ENCODE results near the gene HM13. TPM values are rescaled to one million over a fixed set of nuclear protein-coding genes. Genes with fewer than 3 reads are reported as not detected.

HM13 gene
- total and polyA plus RNA-seq, 2 of the 13 experiments (the other 11 are each of a cell fraction or from before 2014, with no cell fraction given), result 118 to 243 TPM

DNA sequence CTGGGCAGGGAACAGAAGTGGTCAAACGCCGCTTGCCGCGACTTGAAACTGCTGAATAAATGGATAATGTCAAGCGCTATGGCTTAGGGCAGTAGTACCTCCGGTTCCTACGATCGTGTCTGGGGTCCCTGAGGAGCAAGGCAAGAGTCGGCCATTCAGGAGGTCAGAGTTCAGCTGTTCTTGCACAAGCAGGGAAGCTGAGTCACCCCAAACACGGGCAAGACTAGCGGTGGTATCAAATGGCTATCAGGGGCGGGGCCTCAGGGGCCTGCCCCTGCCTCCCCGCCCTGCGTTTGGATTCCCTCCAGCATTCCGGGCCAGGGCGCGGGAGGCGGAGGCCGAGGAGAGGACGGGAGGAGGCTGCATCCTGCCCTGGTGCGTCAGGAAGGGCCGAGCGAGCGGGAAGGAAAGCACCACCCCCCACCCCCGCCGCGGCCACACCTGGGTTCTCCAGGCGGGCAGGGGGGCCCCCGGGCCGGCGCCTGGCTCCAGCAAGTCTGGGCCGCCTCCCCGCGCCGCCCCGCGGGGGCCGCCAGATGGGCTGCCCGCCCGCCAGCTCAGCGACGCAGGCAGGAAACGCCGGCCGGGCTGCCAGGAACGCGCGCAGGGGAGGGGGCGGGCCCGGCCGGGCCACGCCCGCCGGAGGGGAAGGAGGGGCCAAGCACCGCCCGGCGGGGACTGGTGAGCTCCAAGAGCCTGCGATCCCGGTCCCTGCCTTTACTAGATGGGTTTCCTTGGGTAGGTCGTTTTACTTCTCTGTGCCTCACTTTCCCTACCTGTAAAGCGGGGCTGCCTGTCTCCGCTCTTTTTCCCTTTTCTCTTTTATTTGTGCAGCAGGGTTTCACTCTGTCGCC, 58.7 kb downstream of the HM13 start (continued):
- TF ChIP-seq, protein P1, sequence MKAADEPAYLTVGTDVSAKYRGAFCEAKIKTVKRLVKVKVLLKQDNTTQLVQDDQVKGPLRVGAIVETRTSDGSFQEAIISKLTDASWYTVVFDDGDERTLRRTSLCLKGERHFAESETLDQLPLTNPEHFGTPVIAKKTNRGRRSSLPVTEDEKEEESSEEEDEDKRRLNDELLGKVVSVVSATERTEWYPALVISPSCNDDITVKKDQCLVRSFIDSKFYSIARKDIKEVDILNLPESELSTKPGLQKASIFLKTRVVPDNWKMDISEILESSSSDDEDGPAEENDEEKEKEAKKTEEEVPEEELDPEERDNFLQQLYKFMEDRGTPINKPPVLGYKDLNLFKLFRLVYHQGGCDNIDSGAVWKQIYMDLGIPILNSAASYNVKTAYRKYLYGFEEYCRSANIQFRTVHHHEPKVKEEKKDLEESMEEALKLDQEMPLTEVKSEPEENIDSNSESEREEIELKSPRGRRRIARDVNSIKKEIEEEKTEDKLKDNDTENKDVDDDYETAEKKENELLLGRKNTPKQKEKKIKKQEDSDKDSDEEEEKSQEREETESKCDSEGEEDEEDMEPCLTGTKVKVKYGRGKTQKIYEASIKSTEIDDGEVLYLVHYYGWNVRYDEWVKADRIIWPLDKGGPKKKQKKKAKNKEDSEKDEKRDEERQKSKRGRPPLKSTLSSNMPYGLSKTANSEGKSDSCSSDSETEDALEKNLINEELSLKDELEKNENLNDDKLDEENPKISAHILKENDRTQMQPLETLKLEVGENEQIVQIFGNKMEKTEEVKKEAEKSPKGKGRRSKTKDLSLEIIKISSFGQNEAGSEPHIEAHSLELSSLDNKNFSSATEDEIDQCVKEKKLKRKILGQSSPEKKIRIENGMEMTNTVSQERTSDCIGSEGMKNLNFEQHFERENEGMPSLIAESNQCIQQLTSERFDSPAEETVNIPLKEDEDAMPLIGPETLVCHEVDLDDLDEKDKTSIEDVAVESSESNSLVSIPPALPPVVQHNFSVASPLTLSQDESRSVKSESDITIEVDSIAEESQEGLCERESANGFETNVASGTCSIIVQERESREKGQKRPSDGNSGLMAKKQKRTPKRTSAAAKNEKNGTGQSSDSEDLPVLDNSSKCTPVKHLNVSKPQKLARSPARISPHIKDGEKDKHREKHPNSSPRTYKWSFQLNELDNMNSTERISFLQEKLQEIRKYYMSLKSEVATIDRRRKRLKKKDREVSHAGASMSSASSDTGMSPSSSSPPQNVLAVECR (CRISPR knock-in tag; IDR thresholded peaks at IDR 0.05; ENCODE audit: borderline replicate concordance), result peak; percentile 93
- TF ChIP-seq SOX13 (IDR thresholded peaks at IDR 0.05) (peak; percentile 49; the same call in 1 of the 2 replicates), SOX13 (CRISPR knock-in tag; conservative IDR thresholded peaks at IDR 0.05 in 1 of 2, IDR thresholded peaks at IDR 0.05 in 1 of 2) (peak; percentile 86 to 98), ZNF737 (CRISPR knock-in tag; IDR thresholded peaks at IDR 0.05; ENCODE audit: borderline replicate concordance) (0 out of 2 replicates have a peak, but pooled peaks have one; percentile 72), SNAPC5 (CRISPR knock-in tag; IDR thresholded peaks at IDR 0.05; ENCODE audit: borderline replicate concordance) (no peak; the same call in none of the 2 replicates), ZNF646 (CRISPR knock-in tag; IDR thresholded peaks at IDR 0.05) (no peak), YEATS4 (CRISPR knock-in tag; IDR thresholded peaks at IDR 0.05; ENCODE audit: borderline replicate concordance) (peak; percentile 96), MED8 (CRISPR knock-in tag; IDR thresholded peaks at IDR 0.05; ENCODE audit: insufficient replicate concordance) (peak; percentile 90), NR2F6 (IDR thresholded peaks at IDR 0.05) (peak; percentile 99), NR2F6 (CRISPR knock-in tag; IDR thresholded peaks at IDR 0.05) (peak; percentile 100), ARNT2 (CRISPR knock-in tag; IDR thresholded peaks at IDR 0.05; ENCODE audit: low read depth) (no peak; the same call in 1 of the 2 replicates), ZNF292 (CRISPR knock-in tag; IDR thresholded peaks at IDR 0.05; ENCODE audit: borderline replicate concordance, low read depth) (peak; percentile 52; the same call in 1 of the 2 replicates), TMF1 (CRISPR knock-in tag; IDR thresholded peaks at IDR 0.05; ENCODE audit: low read depth) (no peak; the same call in none of the 2 replicates), ZNF232 (CRISPR knock-in tag; IDR thresholded peaks at IDR 0.05; ENCODE audit: borderline replicate concordance) (peak; percentile 93)
- TF ChIP-seq, protein P2, sequence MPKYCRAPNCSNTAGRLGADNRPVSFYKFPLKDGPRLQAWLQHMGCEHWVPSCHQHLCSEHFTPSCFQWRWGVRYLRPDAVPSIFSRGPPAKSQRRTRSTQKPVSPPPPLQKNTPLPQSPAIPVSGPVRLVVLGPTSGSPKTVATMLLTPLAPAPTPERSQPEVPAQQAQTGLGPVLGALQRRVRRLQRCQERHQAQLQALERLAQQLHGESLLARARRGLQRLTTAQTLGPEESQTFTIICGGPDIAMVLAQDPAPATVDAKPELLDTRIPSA (CRISPR knock-in tag; IDR thresholded peaks at IDR 0.05; ENCODE audit: borderline replicate concordance), result no peak

All from HepG2 (cell line).